ENCODE data around the gene PLCG2.

The PLCG2 gene

GRCh38 chr16:81900014-81900413, 120.9 kb downstream of the PLCG2 start:
- H4K20me1 ChIP-seq (ENCODE audit: insufficient read depth, low read length), result no peaks in the 10 kb centered on the region
- DNase-seq (no peak), ATAC-seq (ENCODE audit: insufficient read depth, low read depth) (no peak)
- no peaks in the 10 kb centered on the region for H3K36me3 ChIP-seq (ENCODE audit: insufficient read depth, low read length)
- H3K79me2 ChIP-seq (ENCODE audit: insufficient read depth, low read length), result no peaks in the 10 kb centered on the region
- no peak overlapping the region for H2AFZ ChIP-seq (ENCODE audit: low read depth, low read length)
- H3K27ac ChIP-seq (ENCODE audit: low read length), result no peak overlapping the region
- TF ChIP-seq CTCF (IDR thresholded peaks at IDR 0.05; ENCODE audit: borderline replicate concordance, extremely low read depth, low read length, poor library complexity, severe bottlenecking) (no peak), EZH2 (IDR thresholded peaks at IDR 0.05; ENCODE audit: borderline replicate concordance, low read depth, low read length, severe bottlenecking) (no peak)
- no peak overlapping the region for H3K4me2 ChIP-seq (ENCODE audit: insufficient read depth, low read length)
- no peak overlapping the region for H3K9ac ChIP-seq (ENCODE audit: low read depth, low read length)
- no peaks in the 10 kb centered on the region for H3K27me3 ChIP-seq (ENCODE audit: insufficient read depth, low read length, poor library complexity)
- no peaks in the 10 kb centered on the region for H3K9me3 ChIP-seq (ENCODE audit: insufficient read depth, low read length, severe bottlenecking)
- no peaks in the 10 kb centered on the region for H3K4me1 ChIP-seq (ENCODE audit: insufficient read depth, low read length)
- no peak overlapping the region for H3K4me3 ChIP-seq (ENCODE audit: low read depth in 1 of 2, low read length in 2 of 2)

- Histone ChIP-seq H3K27ac (ENCODE audit: low read length) (no peak overlapping the region), H4K20me1 (ENCODE audit: insufficient read depth, low read length) (no peaks in the 10 kb centered on the region), H3K9me3 (ENCODE audit: insufficient read depth, low read length, severe bottlenecking) (no peaks in the 10 kb centered on the region), H3K27me3 (ENCODE audit: insufficient read depth, low read length, poor library complexity) (no peaks in the 10 kb centered on the region), H3K4me1 (ENCODE audit: insufficient read depth, low read length) (no peaks in the 10 kb centered on the region), H3K4me2 (ENCODE audit: insufficient read depth, low read length) (no peak overlapping the region), H3K36me3 (ENCODE audit: insufficient read depth, low read length) (no peaks in the 10 kb centered on the region), H3K79me2 (ENCODE audit: insufficient read depth, low read length) (no peaks in the 10 kb centered on the region), H2AFZ (ENCODE audit: low read depth, low read length) (no peak overlapping the region), H3K4me3 (ENCODE audit: low read depth in 1 of 2, low read length in 2 of 2) (no peak overlapping the region), H3K9ac (ENCODE audit: low read depth, low read length) (no peak overlapping the region)
- TF ChIP-seq EZH2 (IDR thresholded peaks at IDR 0.05; ENCODE audit: borderline replicate concordance, low read depth, low read length, severe bottlenecking) (no peak), CTCF (IDR thresholded peaks at IDR 0.05; ENCODE audit: borderline replicate concordance, extremely low read depth, low read length, poor library complexity, severe bottlenecking) (no peak)
- DNase-seq (no peak), ATAC-seq (ENCODE audit: insufficient read depth, low read depth) (no peak)
Measured at GRCh38 chr16:81900456-81900855, 121.4 kb downstream of the PLCG2 start.

- H3K4me2 ChIP-seq (ENCODE audit: insufficient read depth, low read length), result no peak overlapping the region
- no peak overlapping the region for H2AFZ ChIP-seq (ENCODE audit: low read depth, low read length)
- no peaks in the 10 kb centered on the region for H4K20me1 ChIP-seq (ENCODE audit: insufficient read depth, low read length)
- no peaks in the 10 kb centered on the region for H3K36me3 ChIP-seq (ENCODE audit: insufficient read depth, low read length)
- H3K79me2 ChIP-seq (ENCODE audit: insufficient read depth, low read length), result no peaks in the 10 kb centered on the region
- no peaks in the 10 kb centered on the region for H3K27me3 ChIP-seq (ENCODE audit: insufficient read depth, low read length, poor library complexity)
- DNase-seq (no peak), ATAC-seq (ENCODE audit: insufficient read depth, low read depth) (no peak)
- no peak overlapping the region for H3K27ac ChIP-seq (ENCODE audit: low read length)
- TF ChIP-seq EZH2 (IDR thresholded peaks at IDR 0.05; ENCODE audit: borderline replicate concordance, low read depth, low read length, severe bottlenecking) (no peak), CTCF (IDR thresholded peaks at IDR 0.05; ENCODE audit: borderline replicate concordance, extremely low read depth, low read length, poor library complexity, severe bottlenecking) (no peak)
- H3K9ac ChIP-seq (ENCODE audit: low read depth, low read length), result no peak overlapping the region
- H3K9me3 ChIP-seq (ENCODE audit: insufficient read depth, low read length, severe bottlenecking), result no peaks in the 10 kb centered on the region
- no peaks in the 10 kb centered on the region for H3K4me1 ChIP-seq (ENCODE audit: insufficient read depth, low read length)
- H3K4me3 ChIP-seq (ENCODE audit: low read depth in 1 of 2, low read length in 2 of 2), result no peak overlapping the region
Measured at GRCh38 chr16:81901484-81901883, 122.4 kb downstream of the PLCG2 start.

- no peak for DNase-seq
- Histone ChIP-seq H3K9ac (ENCODE audit: low read depth, low read length) (no peak overlapping the region), H3K79me2 (ENCODE audit: insufficient read depth, low read length) (no peaks in the 10 kb centered on the region), H3K36me3 (ENCODE audit: insufficient read depth, low read length) (no peaks in the 10 kb centered on the region), H3K27me3 (ENCODE audit: insufficient read depth, low read length, poor library complexity) (no peaks in the 10 kb centered on the region), H3K4me2 (ENCODE audit: insufficient read depth, low read length) (no peak overlapping the region), H3K27ac (ENCODE audit: low read length) (no peak overlapping the region), H4K20me1 (ENCODE audit: insufficient read depth, low read length) (no peaks in the 10 kb centered on the region), H3K4me1 (ENCODE audit: insufficient read depth, low read length) (no peaks in the 10 kb centered on the region), H3K4me3 (ENCODE audit: low read depth in 1 of 2, low read length in 2 of 2) (no peak overlapping the region), H2AFZ (ENCODE audit: low read depth, low read length) (no peak overlapping the region), H3K9me3 (ENCODE audit: insufficient read depth, low read length, severe bottlenecking) (no peaks in the 10 kb centered on the region)
- no peak for TF ChIP-seq EZH2 (IDR thresholded peaks at IDR 0.05; ENCODE audit: borderline replicate concordance, low read depth, low read length, severe bottlenecking)
- no peak for TF ChIP-seq CTCF (IDR thresholded peaks at IDR 0.05; ENCODE audit: borderline replicate concordance, extremely low read depth, low read length, poor library complexity, severe bottlenecking)
- ATAC-seq (ENCODE audit: insufficient read depth, low read depth), result no peak
Measured at GRCh38 chr16:81902025-81902424, 122.9 kb downstream of the PLCG2 start.

Measured in DND-41 (cell line).